HCT116 (cell line): ENCODE data around the gene RBMS1. TPM values are rescaled to one million over a fixed set of nuclear protein-coding genes. Genes with fewer than 3 reads are reported as not detected.

Source experiments
- ATAC-seq: fragments of 200-7000 bp; cut with Tn5 transposase; 2 replicates; pipeline ENCODE4 v1.9.1; 2020; ENCODE audit warnings: mild to moderate bottlenecking, moderate library complexity
- BruUV-seq: library from RNA; stranded (reverse); fragments of 400-500 nt; replicated peaks from 2 replicates; lab custom pipeline; 2021; lab: Mats Ljungman, UMichigan
- CTCF ChIA-PET: fragments of 300-600 bp; sonication (Branson Sonifier 250); formaldehyde crosslinking; loops from one replicate; lab custom pipeline; 2021; ENCODE audit warnings: antibody characterized with exemption; lab: Charles Lee
- POLR2A ChIA-PET: fragments of 300-600, 350-600 bp; sonication (Branson Sonifier 250); formaldehyde crosslinking; loops from one replicate; lab custom pipeline; 2021; ENCODE audit warnings: antibody characterized with exemption; lab: Charles Lee
- RAD21 ChIA-PET, 2 experiments: fragments of 300-600 bp; sonication (Branson Sonifier 250); formaldehyde crosslinking; loops; one replicate each; lab custom pipeline; 2023; ENCODE audit warnings: low total read pairs in 2 of 2; ENCODE audit not compliant: uncharacterized antibody in 2 of 2, unreplicated experiment in 2 of 2, low non-redundant PET in 1 of 2; lab: Charles Lee
- DNase-seq: peaks from one replicate; pipeline ENCODE4 v3.0.0-alpha.2; 2010; ENCODE audit warnings: low read depth, low spot score
- H2AFZ ChIP-seq: fragments of 200-600 bp; shearing (Covaris generic), sonication (generic); 2 replicates; pipeline ENCODE4 v1.6.1; 2017; ENCODE audit warnings: low read depth, mixed run types, mixed read lengths, antibody characterized with exemption, low read length; ENCODE audit not compliant: poor library complexity, severe bottlenecking
- H3K27ac ChIP-seq: 2 replicates; pipeline ENCODE4 v1.5.1; 2012; ENCODE audit warnings: low read depth, low read length
- H3K27me3 ChIP-seq: fragments of 200-600 bp; sonication (generic); 2 replicates; pipeline ENCODE4 v1.6.1; 2016; ENCODE audit warnings: mixed run types, low read length, mixed read lengths; ENCODE audit not compliant: insufficient read depth
- H3K36me3 ChIP-seq, 2 experiments: fragments of 200-500 bp in 1 of 2; fragments of 200-600 bp in 1 of 2; sonication (Bioruptor generic) in 1 of 2; sonication (generic) in 1 of 2; 2 replicates each; pipeline versions ENCODE4 v1.5.1 to v1.6.1; 2014 to 2016; ENCODE audit warnings: low read length in 2 of 2, inconsistent platforms in 1 of 2, mixed read lengths in 1 of 2, mixed run types in 1 of 2; ENCODE audit not compliant: insufficient read depth in 2 of 2, control insufficient read depth in 1 of 2
- H3K4me1 ChIP-seq, 2 experiments: fragments of 200-600 bp in 1 of 2; sonication (generic) in 1 of 2; 2 replicates each; pipeline versions ENCODE4 v1.5.1 to v1.6.1; 2012 to 2017; ENCODE audit warnings: low read length in 2 of 2, inconsistent platforms in 1 of 2, mild to moderate bottlenecking in 1 of 2, mixed read lengths in 1 of 2, mixed run types in 1 of 2, moderate library complexity in 1 of 2; ENCODE audit not compliant: insufficient read depth in 2 of 2, control insufficient read depth in 1 of 2
- H3K4me2 ChIP-seq: fragments of 200-600 bp; sonication (generic); 2 replicates; pipeline ENCODE4 v1.6.1; 2017; ENCODE audit warnings: mixed run types, low read length, mixed read lengths
- H3K4me3 ChIP-seq, 2 experiments: fragments of 200-600 bp in 1 of 2; sonication (generic) in 1 of 2; replicated peaks in 1 of 2; 2 replicates each; pipeline ENCODE4 v1.5.1; 2011 to 2016; ENCODE audit warnings: low read length in 2 of 2, control low read depth in 1 of 2, low read depth in 1 of 2, mild to moderate bottlenecking in 1 of 2, mixed read lengths in 1 of 2, mixed run types in 1 of 2
- H3K79me2 ChIP-seq: fragments of 200-600 bp; sonication (generic); 2 replicates; pipeline ENCODE4 v1.6.1; 2017; ENCODE audit warnings: mild to moderate bottlenecking, mixed run types, low read length, moderate library complexity, mixed read lengths; ENCODE audit not compliant: insufficient read depth
- H3K9ac ChIP-seq: fragments of 200-600 bp; sonication (generic); 2 replicates; pipeline ENCODE4 v1.6.1; 2016; ENCODE audit warnings: low read length, mixed read lengths
- H3K9me2 ChIP-seq: fragments of 200-600 bp; sonication (generic), shearing (Covaris generic); 2 replicates; pipeline ENCODE4 v1.6.1; 2017; ENCODE audit warnings: mixed run types, mild to moderate bottlenecking, moderate library complexity; ENCODE audit not compliant: insufficient read depth
- H3K9me3 ChIP-seq, 2 experiments: fragments of 200-500 bp in 1 of 2; fragments of 200-600 bp in 1 of 2; sonication (Bioruptor generic) in 1 of 2; sonication (generic) in 1 of 2; 2 replicates each; pipeline ENCODE4 v1.6.1; 2014 to 2017; ENCODE audit warnings: low read length in 2 of 2, mixed read lengths in 2 of 2, inconsistent platforms in 1 of 2, low read depth in 1 of 2, mild to moderate bottlenecking in 1 of 2, mixed run types in 1 of 2, moderate library complexity in 1 of 2; ENCODE audit not compliant: control insufficient read depth in 1 of 2, insufficient read depth in 1 of 2
- H4K20me1 ChIP-seq: fragments of 200-600 bp; sonication (generic), shearing (Covaris generic); 2 replicates; pipeline ENCODE4 v1.6.1; 2017; ENCODE audit warnings: mixed run types, mild to moderate bottlenecking, moderate library complexity; ENCODE audit not compliant: insufficient read depth
- ATF3 ChIP-seq: IDR thresholded peaks from 2 replicates; pipeline ENCODE4 v1.6.1; 2012
- CBX3 ChIP-seq: IDR thresholded peaks from 2 replicates; pipeline ENCODE4 v1.6.1; 2012; ENCODE audit warnings: low read depth
- CEBPB ChIP-seq: IDR thresholded peaks from 2 replicates; pipeline ENCODE4 v1.6.1; 2012; ENCODE audit warnings: low read depth
- EGR1 ChIP-seq: IDR thresholded peaks from 2 replicates; pipeline ENCODE4 v1.6.1; 2012; ENCODE audit warnings: low read depth
- ELF1 ChIP-seq: IDR thresholded peaks from 2 replicates; pipeline ENCODE4 v1.6.1; 2012; ENCODE audit warnings: low read depth, borderline replicate concordance
- EZH2 ChIP-seq: fragments of 200-600 bp; sonication (generic); IDR thresholded peaks from 2 replicates; pipeline ENCODE4 v1.6.1; 2017; ENCODE audit warnings: antibody characterized with exemption, mixed run types
- EZH2phosphoT487 ChIP-seq: fragments of 200-600 bp; IDR thresholded peaks from 2 replicates; pipeline ENCODE4 v1.6.1; 2018; ENCODE audit warnings: antibody characterized with exemption, borderline replicate concordance
- JUND ChIP-seq: IDR thresholded peaks from 2 replicates; pipeline ENCODE4 v1.6.1; 2012
- MAX ChIP-seq: IDR thresholded peaks from 2 replicates; pipeline ENCODE4 v1.6.1; 2012
- POLR2AphosphoS5 ChIP-seq: IDR thresholded peaks from 2 replicates; pipeline ENCODE4 v1.6.1; 2011; ENCODE audit warnings: mild to moderate bottlenecking, low read depth, low read length, moderate library complexity
- RAD21 ChIP-seq: IDR thresholded peaks from 2 replicates; pipeline ENCODE4 v1.6.1; 2012; ENCODE audit warnings: low read depth, mild to moderate bottlenecking
- SP1 ChIP-seq: IDR thresholded peaks from 2 replicates; pipeline ENCODE4 v1.6.1; 2012; ENCODE audit warnings: low read depth
- SRF ChIP-seq: IDR thresholded peaks from 2 replicates; pipeline ENCODE4 v1.6.1; 2012; ENCODE audit warnings: low read depth
- YY1 ChIP-seq: IDR thresholded peaks from 2 replicates; pipeline ENCODE4 v1.6.1; 2011; ENCODE audit warnings: low read length, low read depth, moderate library complexity, mild to moderate bottlenecking; ENCODE audit not compliant: insufficient replicate concordance; ENCODE audit errors: extremely low read depth
- ZBTB33 ChIP-seq: IDR thresholded peaks from 2 replicates; pipeline ENCODE4 v1.6.1; 2011; ENCODE audit warnings: mild to moderate bottlenecking, low read length, moderate library complexity; ENCODE audit not compliant: insufficient replicate concordance; ENCODE audit errors: extremely low read depth
- ZFX ChIP-seq: fragments of 450-650 bp; IDR thresholded peaks from 2 replicates; pipeline ENCODE4 v1.6.1; 2017
- ZNF274 ChIP-seq: fragments of 200-500 bp; sonication (Bioruptor generic); IDR thresholded peaks from 2 replicates; pipeline ENCODE4 v1.6.1; 2014; ENCODE audit warnings: mild to moderate bottlenecking, low read depth, low read length, inconsistent platforms
- intact Hi-C: fragments of 100-400 bp; cut with micrococcal nuclease; formaldehyde crosslinking; loops from 2 replicates; pipeline ENCODE4 v1.10.0; 2022
- total RNA-seq: library from RNA; stranded (reverse); gene quantifications from one replicate; pipeline ENCODE4 v1.2.1, GENCODE V29; 2021; ENCODE audit not compliant: unreplicated experiment
- TF ChIP-seq, protein P1 (sequence below), 3 experiments: fragments of 200-600 bp in 1 of 3; sonication (generic) in 1 of 3; IDR thresholded peaks in 2 of 3; conservative IDR thresholded peaks in 1 of 3; 2 replicates each; pipeline ENCODE4 v1.5.1; 2012 to 2017; ENCODE audit warnings: low read depth in 2 of 3, low read length in 2 of 3, antibody characterized with exemption in 1 of 3, borderline replicate concordance in 1 of 3, control low read depth in 1 of 3, mild to moderate bottlenecking in 1 of 3, mixed read lengths in 1 of 3, mixed run types in 1 of 3, moderate library complexity in 1 of 3; ENCODE audit not compliant: insufficient read depth in 1 of 3
- TF ChIP-seq, protein P2 (sequence below): IDR thresholded peaks from 2 replicates; pipeline ENCODE4 v1.6.1; 2012; ENCODE audit warnings: low read depth

RBMS1 gene
- total RNA-seq, 1 experiment from 2014 or later: 17.6 TPM

GRCh38 chr2:160373666-160374065 is 119.9 kb downstream of the RBMS1 start (continued):
- TF ChIP-seq, protein P1, sequence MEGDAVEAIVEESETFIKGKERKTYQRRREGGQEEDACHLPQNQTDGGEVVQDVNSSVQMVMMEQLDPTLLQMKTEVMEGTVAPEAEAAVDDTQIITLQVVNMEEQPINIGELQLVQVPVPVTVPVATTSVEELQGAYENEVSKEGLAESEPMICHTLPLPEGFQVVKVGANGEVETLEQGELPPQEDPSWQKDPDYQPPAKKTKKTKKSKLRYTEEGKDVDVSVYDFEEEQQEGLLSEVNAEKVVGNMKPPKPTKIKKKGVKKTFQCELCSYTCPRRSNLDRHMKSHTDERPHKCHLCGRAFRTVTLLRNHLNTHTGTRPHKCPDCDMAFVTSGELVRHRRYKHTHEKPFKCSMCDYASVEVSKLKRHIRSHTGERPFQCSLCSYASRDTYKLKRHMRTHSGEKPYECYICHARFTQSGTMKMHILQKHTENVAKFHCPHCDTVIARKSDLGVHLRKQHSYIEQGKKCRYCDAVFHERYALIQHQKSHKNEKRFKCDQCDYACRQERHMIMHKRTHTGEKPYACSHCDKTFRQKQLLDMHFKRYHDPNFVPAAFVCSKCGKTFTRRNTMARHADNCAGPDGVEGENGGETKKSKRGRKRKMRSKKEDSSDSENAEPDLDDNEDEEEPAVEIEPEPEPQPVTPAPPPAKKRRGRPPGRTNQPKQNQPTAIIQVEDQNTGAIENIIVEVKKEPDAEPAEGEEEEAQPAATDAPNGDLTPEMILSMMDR (IDR thresholded peaks at IDR 0.05 in 2 of 3, conservative IDR thresholded peaks at IDR 0.05 in 1 of 3; ENCODE audit: borderline replicate concordance in 1 of 3, insufficient read depth in 1 of 3, low read depth in 2 of 3, low read length in 2 of 3): no peak
- TF ChIP-seq ZFX: no peak
- TF ChIP-seq YY1: no peak
- TF ChIP-seq CEBPB: no peak
- no peak for TF ChIP-seq EGR1
- no peak for TF ChIP-seq EZH2phosphoT487
- no peak for TF ChIP-seq JUND

DNA sequence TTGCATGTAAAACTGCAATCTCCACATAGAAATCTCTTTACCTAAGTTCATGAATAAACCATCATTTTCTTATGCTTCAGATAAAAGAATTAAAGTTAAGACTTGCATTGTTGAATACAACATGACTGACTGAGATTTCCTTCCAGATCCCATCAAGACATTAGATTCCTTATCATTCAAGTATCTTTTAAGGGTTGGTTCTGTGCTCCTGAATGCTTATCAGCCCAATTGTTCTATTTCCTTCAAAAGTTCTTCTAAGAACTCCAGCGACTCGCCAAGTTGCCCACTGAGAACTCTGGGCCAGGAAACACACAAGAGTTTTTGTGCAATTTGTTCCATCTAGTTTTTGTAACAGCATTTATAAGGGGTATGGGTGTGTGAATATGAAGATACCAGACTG is 120.3 kb downstream of the RBMS1 start:
- no TSS peak for BruUV-seq
- CTCF ChIA-PET: interaction anchor here (0.8 kb wide), 1 partner anchor 621 kb away, joined by 3 read pairs; no protein-coding TSS in a partner anchor
- Histone ChIP-seq H3K9me3 (no peaks in the 10 kb centered on the region), H4K20me1 (no peaks in the 10 kb centered on the region), H3K4me1 (no peaks in the 10 kb centered on the region), H3K36me3 (no peaks in the 10 kb centered on the region), H2AFZ (no peak overlapping the region), H3K79me2 (no peaks in the 10 kb centered on the region), H3K27ac (no peak overlapping the region), H3K27me3 (no peaks in the 10 kb centered on the region), H3K9me2 (no peaks in the 10 kb centered on the region), H3K9ac (no peak overlapping the region), H3K4me2 (no peak overlapping the region), H3K4me3 (no peak overlapping the region)
- POLR2A ChIA-PET: no interaction called here
- intact Hi-C loops: no loop called here
- DNase-seq: no peak
- RAD21 ChIA-PET: no interaction called here
- no peak for ATAC-seq
- no peak for TF ChIP-seq EZH2
- TF ChIP-seq CEBPB: no peak
- TF ChIP-seq, protein P2, sequence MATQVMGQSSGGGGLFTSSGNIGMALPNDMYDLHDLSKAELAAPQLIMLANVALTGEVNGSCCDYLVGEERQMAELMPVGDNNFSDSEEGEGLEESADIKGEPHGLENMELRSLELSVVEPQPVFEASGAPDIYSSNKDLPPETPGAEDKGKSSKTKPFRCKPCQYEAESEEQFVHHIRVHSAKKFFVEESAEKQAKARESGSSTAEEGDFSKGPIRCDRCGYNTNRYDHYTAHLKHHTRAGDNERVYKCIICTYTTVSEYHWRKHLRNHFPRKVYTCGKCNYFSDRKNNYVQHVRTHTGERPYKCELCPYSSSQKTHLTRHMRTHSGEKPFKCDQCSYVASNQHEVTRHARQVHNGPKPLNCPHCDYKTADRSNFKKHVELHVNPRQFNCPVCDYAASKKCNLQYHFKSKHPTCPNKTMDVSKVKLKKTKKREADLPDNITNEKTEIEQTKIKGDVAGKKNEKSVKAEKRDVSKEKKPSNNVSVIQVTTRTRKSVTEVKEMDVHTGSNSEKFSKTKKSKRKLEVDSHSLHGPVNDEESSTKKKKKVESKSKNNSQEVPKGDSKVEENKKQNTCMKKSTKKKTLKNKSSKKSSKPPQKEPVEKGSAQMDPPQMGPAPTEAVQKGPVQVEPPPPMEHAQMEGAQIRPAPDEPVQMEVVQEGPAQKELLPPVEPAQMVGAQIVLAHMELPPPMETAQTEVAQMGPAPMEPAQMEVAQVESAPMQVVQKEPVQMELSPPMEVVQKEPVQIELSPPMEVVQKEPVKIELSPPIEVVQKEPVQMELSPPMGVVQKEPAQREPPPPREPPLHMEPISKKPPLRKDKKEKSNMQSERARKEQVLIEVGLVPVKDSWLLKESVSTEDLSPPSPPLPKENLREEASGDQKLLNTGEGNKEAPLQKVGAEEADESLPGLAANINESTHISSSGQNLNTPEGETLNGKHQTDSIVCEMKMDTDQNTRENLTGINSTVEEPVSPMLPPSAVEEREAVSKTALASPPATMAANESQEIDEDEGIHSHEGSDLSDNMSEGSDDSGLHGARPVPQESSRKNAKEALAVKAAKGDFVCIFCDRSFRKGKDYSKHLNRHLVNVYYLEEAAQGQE: no peak
- TF ChIP-seq JUND: no peak
- TF ChIP-seq YY1: no peak
- no peak for TF ChIP-seq EGR1
- TF ChIP-seq RAD21: no peak
- TF ChIP-seq ATF3: no peak
- no peak for TF ChIP-seq SP1
- no peak for TF ChIP-seq SRF
- no peak for TF ChIP-seq ZNF274
- TF ChIP-seq EZH2phosphoT487: no peak
- TF ChIP-seq POLR2AphosphoS5: no peak
- no peak for TF ChIP-seq CBX3
- TF ChIP-seq ZBTB33: no peak
- TF ChIP-seq ELF1: no peak
- no peak for TF ChIP-seq MAX
